HUES48 (cell line): ENCODE results near the gene LRRK1.

Experiments
- H3K27ac ChIP-seq: one replicate; pipeline ENCODE4 v1.7.0; 2013; ENCODE audit warnings: low read depth, low read length, inconsistent platforms
- H3K27me3 ChIP-seq: 2 replicates; pipeline ENCODE4 v1.6.1; 2013; ENCODE audit warnings: mild to moderate bottlenecking, low read length; ENCODE audit not compliant: control insufficient read depth, insufficient read depth
- H3K36me3 ChIP-seq: 2 replicates; pipeline ENCODE4 v1.6.1; 2013; ENCODE audit warnings: low read length; ENCODE audit not compliant: control insufficient read depth, insufficient read depth
- H3K4me1 ChIP-seq: 2 replicates; pipeline ENCODE4 v1.6.1; 2013; ENCODE audit warnings: mild to moderate bottlenecking, low read length; ENCODE audit not compliant: control insufficient read depth, insufficient read depth
- H3K4me3 ChIP-seq: 2 replicates; pipeline ENCODE4 v1.5.1; 2013; ENCODE audit warnings: mild to moderate bottlenecking, low read depth, low read length
- H3K9ac ChIP-seq: 2 replicates; pipeline ENCODE4 v1.6.1; 2013; ENCODE audit warnings: mild to moderate bottlenecking, low read depth, low read length, moderate library complexity
- H3K9me3 ChIP-seq: 2 replicates; pipeline ENCODE4 v1.6.1; 2013; ENCODE audit warnings: low read length; ENCODE audit not compliant: control insufficient read depth, insufficient read depth

The LRRK1 gene

DNA sequence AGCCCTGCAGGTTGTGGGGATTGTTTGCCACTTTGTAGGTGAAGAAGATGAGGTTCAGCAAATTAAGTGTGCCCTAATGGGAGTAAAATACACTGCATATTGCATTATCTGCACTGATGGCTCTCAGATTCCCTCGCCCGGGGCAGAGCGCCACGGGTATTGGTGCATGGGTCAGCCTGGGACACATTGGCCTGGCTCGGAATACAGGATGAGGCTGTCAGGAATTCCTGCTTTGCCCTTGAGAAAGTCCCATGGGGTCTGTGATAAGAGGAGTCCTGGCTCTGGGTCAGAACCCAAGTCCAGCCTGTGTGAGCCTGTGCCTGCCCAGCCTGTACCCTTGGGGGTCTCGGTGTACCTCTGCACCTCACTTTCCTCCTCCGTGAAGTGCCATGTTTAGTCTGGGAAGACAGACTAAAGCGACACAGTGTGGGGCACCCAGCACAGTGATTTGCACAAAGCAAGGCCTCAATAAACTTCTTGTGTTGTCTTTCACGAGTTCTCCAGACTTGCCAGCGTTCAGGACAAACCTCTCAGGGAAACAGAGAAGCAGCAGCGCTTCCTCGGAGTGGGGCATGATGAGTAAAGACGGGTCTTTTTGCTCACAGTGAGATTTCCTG is 107.6 kb downstream of the LRRK1 start:
- no peaks in the 10 kb centered on the region for H3K36me3 ChIP-seq

DNA sequence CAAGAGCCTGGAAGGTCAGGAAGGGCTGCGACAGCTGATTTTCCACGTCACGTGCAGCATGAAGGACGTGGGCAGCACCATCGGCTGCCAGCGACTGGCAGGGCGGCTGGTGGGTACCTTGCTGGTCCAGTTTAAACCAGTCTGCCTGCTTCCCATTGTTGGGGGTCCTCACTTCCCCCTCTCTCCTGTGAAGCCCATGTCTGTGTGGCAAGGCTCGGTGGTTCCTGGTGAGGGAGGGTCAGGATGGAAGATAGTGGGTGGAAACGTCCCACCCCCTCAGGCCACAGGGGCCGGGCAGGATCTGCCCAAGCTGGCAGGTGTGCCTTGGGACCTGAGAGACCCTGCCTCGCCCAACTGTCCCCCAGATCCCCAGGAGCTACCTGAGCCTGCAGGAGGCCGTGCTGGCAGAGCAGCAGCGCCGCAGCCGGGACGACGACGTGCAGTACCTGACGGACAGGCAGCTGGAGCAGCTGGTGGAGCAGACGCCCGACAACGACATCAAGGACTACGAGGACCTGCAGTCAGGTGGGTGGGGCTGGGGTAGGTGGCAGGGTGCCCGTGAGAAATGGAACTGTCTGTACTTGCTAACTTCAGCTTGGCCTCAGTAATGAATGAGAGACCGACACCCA is 108.2 kb downstream of the LRRK1 start:
- H3K27ac ChIP-seq = no peak overlapping the region
- H3K4me3 ChIP-seq = no peak overlapping the region
- H3K9me3 ChIP-seq = no peaks in the 10 kb centered on the region
- no peaks in the 10 kb centered on the region for H3K4me1 ChIP-seq
- no peaks in the 10 kb centered on the region for H3K27me3 ChIP-seq
- H3K36me3 ChIP-seq = no peaks in the 10 kb centered on the region
- H3K9ac ChIP-seq = no peak overlapping the region

More for the DNA sequence above, 107.6 kb downstream of the LRRK1 start:
- H3K9me3 ChIP-seq = no peaks in the 10 kb centered on the region
- H3K27me3 ChIP-seq = no peaks in the 10 kb centered on the region
- H3K4me3 ChIP-seq = no peak overlapping the region
- no peak overlapping the region for H3K27ac ChIP-seq
- H3K9ac ChIP-seq = no peak overlapping the region
- no peaks in the 10 kb centered on the region for H3K4me1 ChIP-seq

DNA sequence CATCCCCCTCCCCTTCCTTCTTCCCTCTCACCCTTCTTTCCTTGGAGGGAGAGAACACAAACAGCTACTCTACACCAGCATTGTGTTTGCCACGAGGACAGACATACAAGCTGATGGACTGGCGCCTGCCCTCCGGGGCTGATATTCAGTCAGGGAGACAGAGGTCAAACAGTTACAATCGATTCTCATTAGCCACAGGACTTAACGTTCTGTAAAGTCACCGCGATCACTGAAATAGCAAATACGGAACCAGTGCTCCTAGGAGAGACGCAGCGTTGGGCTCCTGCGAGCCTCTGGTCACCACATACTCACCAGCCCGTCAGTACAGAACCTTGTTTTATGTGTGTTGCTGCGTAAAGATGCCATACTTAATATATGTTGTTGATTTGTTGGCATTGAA is 108.8 kb downstream of the LRRK1 start:
- H3K27ac ChIP-seq = no peak overlapping the region
- no peaks in the 10 kb centered on the region for H3K4me1 ChIP-seq
- H3K9me3 ChIP-seq = no peaks in the 10 kb centered on the region
- no peaks in the 10 kb centered on the region for H3K36me3 ChIP-seq
- no peak overlapping the region for H3K4me3 ChIP-seq
- H3K27me3 ChIP-seq = no peaks in the 10 kb centered on the region
- H3K9ac ChIP-seq = no peak overlapping the region

DNA sequence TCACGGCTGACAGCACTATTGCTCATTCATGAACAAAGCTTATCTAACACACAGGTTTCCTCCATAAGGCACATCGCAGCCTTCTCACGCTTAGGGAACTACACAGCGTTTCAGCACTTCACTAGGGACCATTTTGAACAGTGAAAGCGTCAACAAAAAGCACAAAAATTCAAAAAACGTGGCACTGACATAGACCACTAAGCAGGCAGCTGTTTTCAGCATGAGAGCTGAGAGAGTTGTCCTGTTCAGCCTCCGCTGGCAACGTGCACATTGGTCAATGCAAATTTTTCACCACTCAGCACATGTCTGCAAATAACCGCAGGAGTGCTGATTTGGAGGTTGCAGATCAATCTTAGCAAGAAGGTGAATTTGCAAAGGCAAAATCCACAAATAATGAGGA is 109.2 kb downstream of the LRRK1 start:
- H3K9ac ChIP-seq = no peak overlapping the region
- H3K27me3 ChIP-seq = no peaks in the 10 kb centered on the region
- H3K36me3 ChIP-seq = no peaks in the 10 kb centered on the region
- no peaks in the 10 kb centered on the region for H3K9me3 ChIP-seq
- no peak overlapping the region for H3K27ac ChIP-seq
- no peaks in the 10 kb centered on the region for H3K4me1 ChIP-seq
- no peak overlapping the region for H3K4me3 ChIP-seq

DNA sequence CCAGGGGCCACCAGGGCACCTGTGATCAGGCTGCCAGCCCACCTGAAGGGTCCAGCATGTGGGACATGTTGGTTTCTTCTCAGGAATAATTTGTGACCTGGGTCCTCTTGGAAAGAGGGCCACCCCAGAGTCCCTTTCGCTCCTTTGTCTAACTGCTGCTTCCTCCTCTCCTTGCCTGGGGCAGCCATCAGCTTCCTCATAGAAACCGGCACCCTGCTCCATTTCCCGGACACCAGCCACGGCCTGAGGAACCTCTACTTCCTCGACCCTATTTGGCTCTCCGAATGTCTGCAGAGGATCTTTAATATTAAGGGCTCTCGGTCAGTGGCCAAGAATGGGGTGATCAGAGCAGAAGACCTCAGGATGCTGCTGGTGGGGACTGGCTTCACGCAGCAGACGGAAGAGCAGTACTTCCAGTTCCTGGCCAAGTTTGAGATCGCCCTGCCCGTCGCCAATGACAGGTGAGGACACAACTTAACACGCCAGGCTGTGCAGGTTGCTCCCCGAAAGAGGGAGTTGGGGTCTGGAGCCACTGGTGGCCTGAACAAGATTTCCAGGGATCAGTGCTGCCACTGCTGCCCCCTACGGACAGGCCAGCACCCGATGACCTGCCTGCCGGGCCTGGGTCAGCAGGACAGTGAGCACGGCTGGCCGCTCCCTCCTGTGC is 109.7 kb downstream of the LRRK1 start:
- Histone ChIP-seq H3K9me3 (no peaks in the 10 kb centered on the region), H3K27me3 (no peaks in the 10 kb centered on the region), H3K9ac (no peak overlapping the region), H3K27ac (no peak overlapping the region), H3K4me1 (no peaks in the 10 kb centered on the region), H3K4me3 (no peak overlapping the region), H3K36me3 (no peaks in the 10 kb centered on the region)

DNA sequence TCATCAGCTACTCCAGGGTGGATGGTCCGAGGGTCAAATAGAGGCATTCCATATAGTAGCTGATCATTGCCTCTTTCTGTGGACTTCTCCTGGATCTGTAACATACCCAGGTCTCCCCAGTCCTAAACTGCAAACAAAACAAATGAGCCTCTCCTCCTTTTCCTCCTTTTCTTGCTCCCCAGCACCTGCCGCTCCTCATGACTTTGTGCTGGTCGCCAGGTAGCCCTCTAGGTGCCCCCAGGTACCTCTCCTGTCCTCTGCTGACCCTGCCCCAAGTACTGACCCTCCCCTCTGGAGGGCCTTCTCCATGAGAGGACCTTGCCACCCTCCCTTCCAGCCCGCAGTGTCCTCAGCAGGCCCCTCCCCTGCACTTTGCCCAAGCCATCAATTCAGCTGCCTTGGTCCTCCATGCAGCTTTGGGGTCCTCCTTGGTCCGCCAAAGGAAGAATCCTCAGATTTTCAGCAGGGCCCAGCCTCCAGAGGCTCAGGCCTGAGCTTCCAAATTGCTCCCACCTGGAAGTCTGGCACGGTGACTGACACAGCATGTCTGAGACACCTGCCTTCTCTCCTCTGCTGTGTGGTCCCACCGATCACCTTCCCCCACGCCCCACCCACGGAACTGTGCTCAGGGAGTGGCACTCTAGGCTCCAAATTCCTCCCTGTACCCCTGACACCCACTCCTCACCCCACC is 111.0 kb downstream of the LRRK1 start:
- H3K4me1 ChIP-seq = no peaks in the 10 kb centered on the region
- no peak overlapping the region for H3K9ac ChIP-seq
- H3K27ac ChIP-seq = no peak overlapping the region
- no peak overlapping the region for H3K4me3 ChIP-seq
- no peaks in the 10 kb centered on the region for H3K9me3 ChIP-seq
- H3K36me3 ChIP-seq = no peaks in the 10 kb centered on the region
- H3K27me3 ChIP-seq = no peaks in the 10 kb centered on the region

DNA sequence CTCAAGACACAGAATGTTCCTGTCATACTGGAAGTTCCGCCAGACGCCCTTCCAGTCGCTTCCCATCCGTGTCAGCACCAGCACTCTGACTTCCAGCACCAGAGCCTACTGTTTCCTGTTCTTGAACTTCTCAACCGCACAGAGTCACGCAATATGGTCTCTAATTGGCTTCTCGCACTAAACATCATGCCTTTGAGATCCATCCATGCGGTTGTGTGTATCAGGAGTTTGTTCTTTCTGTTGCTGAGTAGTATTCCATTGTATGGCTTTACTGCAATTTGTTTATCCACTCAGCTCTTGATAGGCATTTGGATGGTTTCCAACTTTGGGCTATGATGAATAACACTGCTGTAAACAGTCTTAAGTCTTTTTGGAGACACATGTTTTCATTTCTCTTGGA is 112.1 kb downstream of the LRRK1 start:
- Histone ChIP-seq H3K4me3 (no peak overlapping the region), H3K4me1 (no peaks in the 10 kb centered on the region), H3K36me3 (no peaks in the 10 kb centered on the region), H3K27me3 (no peaks in the 10 kb centered on the region), H3K9me3 (no peaks in the 10 kb centered on the region), H3K27ac (no peak overlapping the region), H3K9ac (no peak overlapping the region)

DNA sequence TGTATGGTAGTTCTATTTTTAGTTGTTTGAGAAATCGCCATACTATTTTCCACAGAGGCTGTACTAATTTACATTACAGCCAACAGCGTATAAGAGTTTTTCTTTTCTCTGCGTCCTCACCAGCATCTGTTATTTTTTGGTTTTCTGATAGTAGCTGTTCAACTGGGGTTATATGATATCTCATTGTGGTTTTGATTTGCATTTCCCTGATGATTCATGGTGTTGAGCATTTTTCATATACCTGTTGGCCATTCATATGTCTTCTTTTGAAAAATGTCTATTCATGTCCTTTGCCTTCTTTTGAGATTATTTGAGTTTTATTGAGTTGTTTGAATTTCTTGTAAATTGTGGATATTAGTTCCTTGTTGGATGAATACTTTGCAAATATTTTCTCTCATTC is 114.6 kb downstream of the LRRK1 start:
- no peak overlapping the region for H3K4me3 ChIP-seq
- H3K9me3 ChIP-seq = no peaks in the 10 kb centered on the region
- no peak overlapping the region for H3K9ac ChIP-seq
- no peaks in the 10 kb centered on the region for H3K27me3 ChIP-seq
- no peaks in the 10 kb centered on the region for H3K4me1 ChIP-seq
- no peaks in the 10 kb centered on the region for H3K36me3 ChIP-seq
- H3K27ac ChIP-seq = no peak overlapping the region

DNA sequence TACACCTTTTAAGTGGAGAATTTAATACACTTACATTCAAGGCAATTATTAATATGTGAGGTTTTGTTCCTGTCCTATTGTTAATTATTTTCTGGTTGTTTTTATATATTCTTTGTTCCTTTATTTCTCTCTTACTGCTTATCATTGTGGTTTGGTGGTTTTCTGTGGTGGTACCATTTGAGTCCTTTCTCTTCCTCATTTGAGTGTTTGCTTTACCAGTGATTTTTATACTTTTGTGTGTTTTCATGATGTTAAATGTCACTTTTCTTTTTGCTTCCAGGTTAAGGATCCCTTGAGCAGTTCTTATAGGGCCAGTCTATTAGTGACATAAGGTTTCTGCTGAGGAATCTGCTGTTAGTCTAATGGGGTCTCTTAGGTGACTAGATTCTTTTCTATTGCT is 116.5 kb downstream of the LRRK1 start:
- Histone ChIP-seq H3K9me3 (no peaks in the 10 kb centered on the region), H3K27me3 (no peaks in the 10 kb centered on the region), H3K4me3 (no peak overlapping the region), H3K4me1 (no peaks in the 10 kb centered on the region), H3K36me3 (no peaks in the 10 kb centered on the region), H3K27ac (no peak overlapping the region), H3K9ac (no peak overlapping the region)

DNA sequence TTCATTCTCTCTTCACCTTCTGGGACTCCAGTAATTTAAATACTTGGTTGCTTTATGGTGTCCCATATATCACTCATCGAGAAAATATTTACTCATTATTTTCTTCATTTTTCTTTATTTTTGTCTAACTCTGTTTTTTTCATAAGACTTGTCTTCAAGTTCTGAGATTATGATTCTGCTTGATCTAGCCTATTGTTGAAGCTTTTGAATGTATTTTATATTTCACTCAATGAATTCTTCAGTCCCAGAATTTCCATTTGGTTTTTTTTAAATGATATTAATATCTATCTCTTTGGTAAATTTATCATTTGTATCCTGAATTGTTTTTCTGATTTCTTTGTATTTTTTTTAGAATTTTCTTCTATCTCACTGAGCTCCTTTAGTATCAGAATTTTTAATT is 117.0 kb downstream of the LRRK1 start:
- H3K27me3 ChIP-seq = no peaks in the 10 kb centered on the region
- H3K9me3 ChIP-seq = no peaks in the 10 kb centered on the region
- H3K4me3 ChIP-seq = no peak overlapping the region
- no peak overlapping the region for H3K9ac ChIP-seq
- no peaks in the 10 kb centered on the region for H3K4me1 ChIP-seq
- no peak overlapping the region for H3K27ac ChIP-seq
- no peaks in the 10 kb centered on the region for H3K36me3 ChIP-seq
